ENCODE results near the gene FAM131B.
"Not testable (repeated sequence)": the region's sequence is repeated elsewhere in the genome, so short reads cannot be mapped to it uniquely, and the experiment has no call there.

Gene FAM131B

GRCh38 chr7:143394777-143395176 is 32.3 kb upstream of the FAM131B start:
- no peak for DNase-seq

- no peak for DNase-seq
Observed at GRCh38 chr7:143394068-143394467, 31.6 kb upstream of the FAM131B start.

DNA sequence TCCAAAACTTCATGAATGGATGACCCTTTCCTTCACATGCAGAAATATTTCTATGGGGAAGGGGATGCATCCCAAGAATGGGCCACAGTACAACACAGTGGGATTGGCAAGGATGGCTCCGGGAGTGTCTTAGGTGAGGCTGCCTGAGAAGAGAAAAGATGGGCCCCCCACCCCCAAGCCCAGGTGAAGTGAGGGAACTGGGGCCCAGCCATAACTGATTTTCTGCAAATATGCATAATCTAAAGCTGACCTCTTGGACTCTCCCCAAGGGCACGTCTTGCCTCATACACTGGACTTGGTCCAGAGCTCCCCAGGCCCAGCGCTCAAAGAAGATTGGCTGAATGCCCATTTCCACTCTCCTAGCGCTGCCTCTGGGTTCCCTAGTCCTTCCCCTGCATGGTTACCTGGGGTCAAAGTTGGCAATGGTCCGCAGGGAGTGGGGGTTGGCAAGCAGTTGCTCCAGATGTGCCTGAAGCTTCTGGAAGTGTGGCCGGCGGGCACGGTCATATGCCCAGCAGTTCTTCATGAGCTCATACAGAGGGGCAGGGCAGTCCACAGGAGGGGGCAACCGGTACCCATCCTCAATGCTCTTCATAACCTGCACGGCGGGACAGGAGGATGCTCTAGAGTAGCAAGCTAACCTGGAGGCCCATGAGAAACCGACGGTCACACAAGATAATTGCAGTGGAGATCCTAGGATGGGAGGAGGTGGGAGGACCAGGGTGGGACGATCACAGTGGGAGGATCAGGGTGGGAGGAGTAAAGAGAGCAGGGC is 30.9 kb upstream of the FAM131B start:
- DNase-seq = no peak

GRCh38 chr7:143392875-143393266 is 30.4 kb upstream of the FAM131B start:
- DNase-seq = no peak

GRCh38 chr7:143392427-143392826 is 29.9 kb upstream of the FAM131B start:
- not testable (repeated sequence) for DNase-seq

GRCh38 chr7:143391462-143392404 is 29.2 kb upstream of the FAM131B start:
- DNase-seq = no peak

- no peak for DNase-seq
Observed at GRCh38 chr7:143390773-143391317, 28.3 kb upstream of the FAM131B start.

DNA sequence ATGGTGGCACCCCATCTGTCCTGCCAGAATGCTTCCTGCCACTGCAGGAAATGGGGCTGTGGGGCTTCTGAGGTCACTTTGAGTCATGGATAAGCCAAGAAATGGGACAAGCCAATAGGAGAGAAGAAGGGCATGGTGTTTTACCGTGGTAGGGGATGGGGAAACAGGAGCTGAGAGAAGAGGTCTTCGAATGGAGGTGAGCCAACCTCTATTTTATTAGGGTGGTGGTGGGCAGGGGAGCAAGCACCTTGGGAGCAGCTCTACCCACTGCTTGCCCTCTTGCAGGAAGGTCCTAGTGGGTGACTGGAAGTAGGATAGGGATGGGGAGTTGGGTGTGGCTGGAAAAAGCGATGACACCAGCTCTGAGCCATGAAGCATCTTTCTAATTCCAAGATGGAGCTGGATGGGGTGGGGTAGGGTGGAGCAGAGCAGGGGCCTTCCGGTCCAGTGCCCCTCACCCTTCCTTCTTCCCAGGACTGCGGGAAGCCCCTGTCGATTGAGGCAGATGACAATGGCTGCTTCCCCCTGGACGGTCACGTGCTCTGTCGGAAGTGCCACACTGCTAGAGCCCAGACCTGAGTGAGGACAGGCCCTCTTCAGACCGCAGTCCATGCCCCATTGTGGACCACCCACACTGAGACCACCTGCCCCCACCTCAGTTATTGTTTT is 27.7 kb upstream of the FAM131B start:
- DNase-seq = no peak

DNA sequence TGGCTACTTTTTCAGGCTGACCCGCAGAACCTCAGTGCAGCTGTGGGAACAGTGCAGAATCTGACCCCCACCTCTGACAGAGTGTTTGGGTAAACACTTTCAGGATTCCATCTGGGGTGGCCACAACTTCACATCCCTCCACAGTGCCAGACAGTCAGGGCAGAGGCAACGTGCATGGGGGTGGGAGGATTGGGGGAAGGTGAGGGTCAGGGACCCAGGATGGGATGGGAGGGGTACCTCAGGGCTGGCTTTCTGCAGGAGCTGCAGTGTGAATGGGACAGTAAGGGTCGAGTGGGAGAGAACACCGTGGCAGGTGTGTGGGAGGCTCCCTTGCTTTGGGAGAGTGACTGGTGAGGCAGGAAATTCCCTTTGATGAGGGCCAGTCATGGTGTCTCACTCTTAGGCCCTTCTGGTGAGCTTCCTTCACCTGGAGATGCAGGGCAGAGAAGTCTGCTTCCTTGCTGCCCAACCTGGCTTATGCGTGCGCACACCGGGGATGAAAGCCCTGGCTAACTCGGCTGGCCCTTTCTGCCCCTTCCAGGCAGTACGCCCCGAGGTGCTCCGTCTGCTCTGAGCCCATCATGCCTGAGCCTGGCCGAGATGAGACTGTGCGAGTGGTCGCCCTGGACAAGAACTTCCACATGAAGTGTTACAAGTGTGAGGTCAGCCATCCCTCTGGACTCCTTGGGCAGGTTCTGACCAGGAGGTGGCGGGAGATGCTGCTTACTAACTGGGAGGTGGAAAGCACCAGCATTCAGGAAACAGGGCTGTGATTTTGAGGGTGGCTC is 27.0 kb upstream of the FAM131B start:
- no peak for DNase-seq

DNA sequence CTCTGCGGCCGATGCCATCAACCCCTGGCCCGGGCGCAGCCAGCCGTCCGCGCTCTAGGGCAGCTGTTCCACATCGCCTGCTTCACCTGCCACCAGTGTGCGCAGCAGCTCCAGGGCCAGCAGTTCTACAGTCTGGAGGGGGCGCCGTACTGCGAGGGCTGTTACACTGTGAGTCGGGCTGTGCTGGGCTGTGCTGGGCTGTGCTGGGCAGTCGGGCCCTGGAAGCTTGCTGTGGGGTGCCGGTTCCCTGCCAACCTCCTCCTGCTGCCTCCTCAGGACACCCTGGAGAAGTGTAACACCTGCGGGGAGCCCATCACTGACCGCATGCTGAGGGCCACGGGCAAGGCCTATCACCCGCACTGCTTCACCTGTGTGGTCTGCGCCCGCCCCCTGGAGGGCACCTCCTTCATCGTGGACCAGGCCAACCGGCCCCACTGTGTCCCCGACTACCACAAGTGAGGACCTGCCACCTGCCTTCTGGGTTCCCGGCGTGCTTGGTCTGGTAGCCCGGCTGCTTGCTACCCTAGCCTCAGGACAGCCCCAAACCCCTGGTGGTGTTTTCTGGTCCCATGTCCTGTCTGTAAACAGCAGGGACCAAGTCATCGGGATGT is 26.1 kb upstream of the FAM131B start:
- no peak for DNase-seq

GRCh38 chr7:143388051-143388450 is 25.5 kb upstream of the FAM131B start:
- DNase-seq = no peak

DNA sequence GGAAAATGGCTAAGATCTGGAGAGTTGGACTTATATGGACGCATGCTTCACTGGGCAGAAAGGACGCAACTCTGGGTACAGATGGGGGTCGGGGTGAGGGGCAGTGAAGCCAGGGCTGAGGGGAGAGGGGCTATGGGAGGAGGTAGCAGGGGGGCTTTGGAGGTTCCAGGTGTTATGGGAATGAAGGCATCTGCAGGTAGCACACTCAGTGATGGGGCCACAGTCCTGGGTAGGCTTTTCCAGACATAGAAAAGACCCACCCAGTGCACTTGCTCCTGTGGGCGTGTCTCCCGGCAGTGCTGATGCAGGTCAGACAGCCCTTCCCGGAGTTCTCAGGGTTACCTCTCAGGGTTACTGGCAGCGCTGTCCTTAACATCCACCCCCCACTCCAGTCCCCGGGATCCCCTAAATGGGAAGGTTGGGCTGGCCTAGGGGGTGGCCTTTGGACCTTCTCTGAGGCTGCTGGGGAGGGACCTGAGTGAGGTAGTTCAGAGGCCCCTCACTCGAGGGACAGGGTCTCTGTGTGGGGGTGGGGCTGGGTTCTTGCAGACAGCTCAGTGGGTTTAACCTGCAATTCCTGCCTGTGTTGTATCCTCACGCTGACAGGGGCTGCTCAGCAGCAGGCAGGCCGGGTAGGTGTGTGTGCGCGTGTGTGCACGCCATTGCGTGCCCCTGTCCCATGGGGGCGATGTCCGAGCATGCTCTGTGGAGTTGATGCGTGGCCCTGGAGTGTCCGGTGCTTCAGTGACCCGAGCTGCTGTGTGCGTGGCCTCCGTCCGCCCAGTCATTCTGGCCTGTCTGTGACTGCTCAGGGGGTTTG is 24.9 kb upstream of the FAM131B start:
- no peak for DNase-seq

GRCh38 chr7:143385891-143386781 is 23.6 kb upstream of the FAM131B start:
- DNase-seq = peak; percentile 50

DNA sequence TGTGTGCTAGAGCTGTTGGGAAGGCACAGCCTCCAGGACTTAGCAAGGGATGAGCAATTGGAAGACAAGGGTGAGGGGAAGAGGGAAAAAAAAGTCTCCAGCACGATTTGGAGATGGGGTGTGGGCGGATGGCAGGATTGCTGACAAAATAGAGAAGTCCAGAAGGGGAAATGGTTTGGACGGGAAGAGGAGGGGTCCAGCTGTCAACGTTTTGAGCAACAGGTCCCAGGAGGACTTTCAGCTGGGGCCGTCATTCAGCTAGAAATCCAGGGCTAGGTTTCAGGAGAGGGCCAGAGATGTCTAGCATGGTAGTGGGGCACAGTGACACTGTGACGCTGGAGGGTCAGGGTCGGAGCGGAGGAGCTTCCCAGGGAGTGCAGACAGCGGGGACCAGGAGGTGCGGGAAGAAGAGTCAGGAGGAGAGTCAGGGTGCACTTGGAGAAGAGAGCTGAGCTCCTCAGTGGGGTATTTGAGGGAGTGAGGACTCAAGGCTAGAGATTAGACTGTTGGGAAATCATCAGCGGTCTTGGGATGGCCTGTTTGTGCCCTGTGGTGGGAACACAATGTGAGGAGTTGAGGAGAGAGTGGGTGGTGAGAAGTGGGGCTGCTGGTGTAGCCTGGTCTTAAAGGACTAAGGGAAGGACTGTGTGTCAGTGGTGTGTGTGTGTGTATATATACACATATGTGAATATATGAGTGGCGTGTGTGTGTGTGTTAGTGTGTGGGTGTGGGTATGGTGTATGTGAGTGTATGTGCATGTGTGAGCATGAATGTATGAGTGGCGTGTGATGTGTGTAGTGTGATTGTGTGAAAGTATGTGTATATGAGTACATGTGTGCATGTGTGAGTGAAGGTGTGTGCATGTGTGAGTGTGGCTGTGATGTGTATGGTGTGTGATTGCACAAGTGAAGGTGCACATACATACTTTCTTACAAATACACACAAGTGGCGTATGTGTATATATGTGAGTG is 22.4 kb upstream of the FAM131B start:
- no peak for DNase-seq

GRCh38 chr7:143384148-143384547 is 21.6 kb upstream of the FAM131B start:
- no peak for DNase-seq

DNA sequence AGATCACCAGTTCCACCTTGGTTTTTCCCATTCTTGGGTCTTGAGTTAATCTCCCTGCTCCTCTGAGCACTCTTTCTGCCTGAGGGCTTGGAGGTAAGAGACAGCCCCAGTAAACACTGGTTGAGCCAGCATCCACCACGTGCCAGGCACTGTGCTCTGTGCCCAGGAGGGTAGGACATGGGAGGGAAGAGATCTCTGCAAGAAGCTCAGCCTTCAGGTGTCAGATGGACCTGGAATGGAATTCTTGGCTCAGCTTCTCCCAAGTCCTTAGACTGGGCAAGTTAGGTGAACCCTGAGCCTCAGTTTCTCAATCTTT is 21.1 kb upstream of the FAM131B start:
- no peak for DNase-seq

DNA sequence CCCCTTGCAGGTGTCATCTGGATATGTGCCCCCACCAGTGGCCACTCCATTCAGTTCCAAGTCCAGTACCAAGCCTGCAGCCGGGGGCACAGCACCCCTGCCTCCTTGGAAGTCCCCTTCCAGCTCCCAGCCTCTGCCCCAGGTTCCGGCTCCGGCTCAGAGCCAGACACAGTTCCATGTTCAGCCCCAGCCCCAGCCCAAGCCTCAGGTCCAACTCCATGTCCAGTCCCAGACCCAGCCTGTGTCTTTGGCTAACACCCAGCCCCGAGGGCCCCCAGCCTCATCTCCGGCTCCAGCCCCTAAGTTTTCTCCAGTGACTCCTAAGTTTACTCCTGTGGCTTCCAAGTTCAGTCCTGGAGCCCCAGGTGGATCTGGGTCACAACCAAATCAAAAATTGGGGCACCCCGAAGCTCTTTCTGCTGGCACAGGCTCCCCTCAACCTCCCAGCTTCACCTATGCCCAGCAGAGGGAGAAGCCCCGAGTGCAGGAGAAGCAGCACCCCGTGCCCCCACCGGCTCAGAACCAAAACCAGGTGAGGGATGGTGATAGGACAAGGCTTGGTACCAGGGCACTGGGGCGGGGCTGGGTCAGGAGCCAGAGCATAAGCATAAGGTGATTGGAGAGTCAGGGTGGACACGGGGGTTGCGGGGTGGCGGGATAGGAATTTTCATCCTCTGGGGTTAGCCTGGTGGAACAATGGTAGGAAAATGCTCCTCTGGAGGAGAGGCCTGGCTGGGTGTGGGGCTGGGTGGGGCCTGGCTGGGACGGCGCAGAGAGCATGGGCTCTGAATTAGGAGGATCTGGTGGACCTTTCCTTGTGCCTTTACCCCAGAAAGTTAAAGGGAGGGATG is 20.5 kb upstream of the FAM131B start:
- no peak for DNase-seq
